Osteoblast (primary cell): Measurements from ENCODE around the gene SPTBN1. TPM values are rescaled to one million over a fixed set of nuclear protein-coding genes. Genes with fewer than 3 reads are reported as not detected.

Experiments used
- DNase-seq: peaks from one replicate; pipeline ENCODE4 v3.0.0; 2011; ENCODE audit warnings: low spot score, mixed read lengths; ENCODE audit not compliant: insufficient read length; ENCODE audit errors: missing footprints
- H2AFZ ChIP-seq: 2 replicates; pipeline ENCODE4 v1.6.0; 2011; ENCODE audit warnings: mild to moderate bottlenecking, low read length
- H3K27ac ChIP-seq: 2 replicates; pipeline ENCODE4 v1.5.1; 2011; ENCODE audit warnings: mild to moderate bottlenecking, low read depth, low read length, moderate library complexity
- H3K27me3 ChIP-seq: 2 replicates; pipeline ENCODE4 v1.6.0; 2012; ENCODE audit warnings: mild to moderate bottlenecking, control low read depth, inconsistent platforms, low read length, moderate library complexity; ENCODE audit not compliant: insufficient read depth
- H3K36me3 ChIP-seq: 2 replicates; pipeline ENCODE4 v1.5.1; 2011; ENCODE audit warnings: mild to moderate bottlenecking, low read length, control low read depth, moderate library complexity; ENCODE audit not compliant: insufficient read depth
- H3K4me1 ChIP-seq: 2 replicates; pipeline ENCODE4 v1.5.1; 2011; ENCODE audit warnings: mild to moderate bottlenecking, low read length, control low read depth, moderate library complexity; ENCODE audit not compliant: insufficient read depth
- H3K4me2 ChIP-seq: 2 replicates; pipeline ENCODE4 v1.6.0; 2011; ENCODE audit warnings: mild to moderate bottlenecking, low read length; ENCODE audit not compliant: insufficient read depth
- H3K4me3 ChIP-seq: fragments of 200-600 bp; sonication (generic); 3 replicates; pipeline ENCODE4 v1.5.1; 2012; ENCODE audit warnings: mild to moderate bottlenecking, low read length, inconsistent platforms; ENCODE audit not compliant: insufficient read depth
- H3K79me2 ChIP-seq: 2 replicates; pipeline ENCODE4 v1.6.0; 2012; ENCODE audit warnings: mild to moderate bottlenecking, low read length, control low read depth, inconsistent platforms; ENCODE audit not compliant: insufficient read depth
- H3K9me3 ChIP-seq: 2 replicates; pipeline ENCODE4 v1.5.1; 2011; ENCODE audit warnings: low read depth, low read length, control low read depth
- H4K20me1 ChIP-seq: 2 replicates; pipeline ENCODE4 v1.6.0; 2012; ENCODE audit warnings: mild to moderate bottlenecking, low read length, control low read depth; ENCODE audit not compliant: insufficient read depth
- CTCF ChIP-seq: IDR thresholded peaks from 2 replicates; pipeline ENCODE4 v1.5.1; 2011; ENCODE audit warnings: mild to moderate bottlenecking, low read depth, low read length, moderate library complexity; ENCODE audit errors: extremely low read depth
- total RNA-seq: library from RNA; depleted of rRNA; stranded (reverse); fragments of >200 nt; gene quantifications from 2 replicates; pipeline ENCODE4 v1.2.3, GENCODE V29; 2012

The SPTBN1 gene
- total RNA-seq, 1 donor, result 249 TPM

- Histone ChIP-seq H3K4me2 (no peak overlapping the region), H4K20me1 (no peaks in the 10 kb centered on the region), H3K27me3 (no peaks in the 10 kb centered on the region), H3K4me3 (no peak overlapping the region), H3K79me2 (peaks cover 53% of the 10 kb centered on the region), H3K27ac (no peak overlapping the region), H2AFZ (no peak overlapping the region), H3K9me3 (no peaks in the 10 kb centered on the region), H3K36me3 (peaks cover 94% of the 10 kb centered on the region), H3K4me1 (peaks cover 20% of the 10 kb centered on the region)
- no peak for DNase-seq
- TF ChIP-seq CTCF, result no peak
Measured at GRCh38 chr2:54628957-54629356, 172.8 kb downstream of the SPTBN1 start.

- Histone ChIP-seq H3K27ac (peak overlapping the region; percentile 70), H4K20me1 (no peaks in the 10 kb centered on the region), H3K27me3 (no peaks in the 10 kb centered on the region), H3K4me1 (peaks cover 24% of the 10 kb centered on the region), H2AFZ (no peak overlapping the region), H3K4me2 (no peak overlapping the region), H3K79me2 (peaks cover 53% of the 10 kb centered on the region), H3K9me3 (no peaks in the 10 kb centered on the region), H3K4me3 (no peak overlapping the region), H3K36me3 (peaks cover 89% of the 10 kb centered on the region)
- TF ChIP-seq CTCF, result no peak
- DNase-seq, result no peak
Measured at GRCh38 chr2:54629390-54629789, 173.3 kb downstream of the SPTBN1 start.

- Histone ChIP-seq H3K36me3 (peaks cover 81% of the 10 kb centered on the region), H3K4me1 (peaks cover 32% of the 10 kb centered on the region), H3K27me3 (no peaks in the 10 kb centered on the region), H4K20me1 (no peaks in the 10 kb centered on the region), H3K4me2 (no peak overlapping the region), H3K9me3 (no peaks in the 10 kb centered on the region), H2AFZ (no peak overlapping the region), H3K27ac (peak overlapping the region; percentile 70), H3K79me2 (peaks cover 53% of the 10 kb centered on the region), H3K4me3 (no peak overlapping the region)
- no peak for TF ChIP-seq CTCF
- DNase-seq, result peak; percentile 81
Measured at GRCh38 chr2:54629914-54630857, 174.1 kb downstream of the SPTBN1 start.

GRCh38 chr2:54630858-54631497 lies 174.9 kb downstream of the SPTBN1 start:
- H3K9me3 ChIP-seq, result no peaks in the 10 kb centered on the region
- peak overlapping the region; percentile 70 for H3K27ac ChIP-seq
- H3K4me2 ChIP-seq, result no peak overlapping the region
- peaks cover 74% of the 10 kb centered on the region for H3K36me3 ChIP-seq
- H3K79me2 ChIP-seq, result peaks cover 51% of the 10 kb centered on the region
- no peak overlapping the region for H2AFZ ChIP-seq
- no peak for DNase-seq
- H4K20me1 ChIP-seq, result no peaks in the 10 kb centered on the region
- TF ChIP-seq CTCF, result no peak
- peaks cover 40% of the 10 kb centered on the region for H3K4me1 ChIP-seq
- H3K4me3 ChIP-seq, result no peak overlapping the region
- H3K27me3 ChIP-seq, result no peaks in the 10 kb centered on the region
